ENCODE measurements around the gene MAP3K19. TPM values are rescaled to one million over a fixed set of nuclear protein-coding genes. Genes with fewer than 3 reads are reported as not detected.

MAP3K19 gene
- total and polyA plus RNA-seq, 5 donors from 2014 or later = not detected

GRCh38 chr2:135023886-135024485, 23.3 kb downstream of the MAP3K19 start:
- Mint-ChIP-seq H3K27ac (no peak overlapping the region), H3K36me3 (no peaks in the 10 kb centered on the region), H3K9me3 (peaks cover 0 to 2% (median 0%) of the 10 kb centered on the region in 7 donors), H3K27me3 (peaks cover 14% of the 10 kb centered on the region), H3K4me1 (peaks cover 0 to 5% (median 2%) of the 10 kb centered on the region in 4 donors), H3K4me3 (peak overlapping the region in 1 of 4 donors; percentile 7)
- no peak overlapping the region for H3K4me3 ChIP-seq (ENCODE audit: low read depth, low read length)
- no peak overlapping the region for H3K27ac ChIP-seq (ENCODE audit: insufficient read depth, low read length, poor library complexity, severe bottlenecking)
- DNase-seq (peak in 1 of 3 donors; percentile 2), ATAC-seq (ENCODE audit: low read depth in 2 of 2) (no peak)
- H3K27me3 ChIP-seq (ENCODE audit: control insufficient read depth, insufficient read depth, low read length) = peaks cover 2% of the 10 kb centered on the region
- no peaks in the 10 kb centered on the region for H3K36me3 ChIP-seq (ENCODE audit: control insufficient read depth, insufficient read depth, low read length)
- no peaks in the 10 kb centered on the region for H3K4me1 ChIP-seq (ENCODE audit: control insufficient read depth, insufficient read depth, low read length, poor library complexity, severe bottlenecking)
- H3K9me3 ChIP-seq (ENCODE audit: control insufficient read depth in 2 of 2, low read length in 2 of 2) = no peaks in the 10 kb centered on the region

- Histone ChIP-seq H3K27me3 (ENCODE audit: control insufficient read depth, insufficient read depth, low read length) (peaks cover 2% of the 10 kb centered on the region), H3K4me1 (ENCODE audit: control insufficient read depth, insufficient read depth, low read length, poor library complexity, severe bottlenecking) (no peaks in the 10 kb centered on the region), H3K27ac (ENCODE audit: insufficient read depth, low read length, poor library complexity, severe bottlenecking) (no peak overlapping the region), H3K4me3 (ENCODE audit: low read depth, low read length) (no peak overlapping the region), H3K36me3 (ENCODE audit: control insufficient read depth, insufficient read depth, low read length) (no peaks in the 10 kb centered on the region), H3K9me3 (ENCODE audit: control insufficient read depth in 2 of 2, low read length in 2 of 2) (no peaks in the 10 kb centered on the region)
- peaks cover 14% of the 10 kb centered on the region for H3K27me3 Mint-ChIP-seq
- peaks cover 0 to 2% (median 0%) of the 10 kb centered on the region in 7 donors for H3K9me3 Mint-ChIP-seq
- no peaks in the 10 kb centered on the region for H3K36me3 Mint-ChIP-seq
- H3K4me3 Mint-ChIP-seq = no peak overlapping the region
- H3K27ac Mint-ChIP-seq = no peak overlapping the region
- DNase-seq (no peak), ATAC-seq (ENCODE audit: low read depth in 2 of 2) (no peak)
- peaks cover 0 to 5% (median 2%) of the 10 kb centered on the region in 4 donors for H3K4me1 Mint-ChIP-seq
These were observed 24.0 kb downstream of the MAP3K19 start for GRCh38 chr2:135022952-135023880.

DNA sequence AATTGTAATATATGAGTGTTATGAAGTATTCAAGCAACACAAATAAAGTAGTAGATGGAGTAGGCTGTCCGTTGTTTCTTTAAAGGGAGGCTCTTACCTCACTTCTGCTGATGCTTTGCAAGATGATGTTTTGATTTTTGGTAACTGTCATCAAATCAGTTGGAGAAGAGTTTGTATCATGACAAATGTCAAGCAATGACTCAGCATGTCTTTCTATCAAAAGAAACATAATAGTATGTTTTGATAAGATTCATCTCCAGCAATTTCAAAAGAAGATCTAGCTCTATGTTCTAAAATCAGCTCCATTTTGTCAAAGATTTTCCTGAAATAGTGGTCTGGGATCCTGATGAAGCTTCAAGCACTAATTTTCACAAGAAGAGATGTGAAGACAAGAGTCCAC, 25.6 kb downstream of the MAP3K19 start:
- Mint-ChIP-seq H3K4me3 (no peak overlapping the region), H3K9me3 (peaks cover 0 to 2% (median 0%) of the 10 kb centered on the region in 7 donors), H3K4me1 (peaks cover 0 to 5% (median 2%) of the 10 kb centered on the region in 4 donors), H3K36me3 (no peaks in the 10 kb centered on the region), H3K27ac (no peak overlapping the region), H3K27me3 (peaks cover 15% of the 10 kb centered on the region)
- no peaks in the 10 kb centered on the region for H3K4me1 ChIP-seq (ENCODE audit: control insufficient read depth, insufficient read depth, low read length, poor library complexity, severe bottlenecking)
- H3K36me3 ChIP-seq (ENCODE audit: control insufficient read depth, insufficient read depth, low read length) = no peaks in the 10 kb centered on the region
- ATAC-seq (ENCODE audit: low read depth in 2 of 2) (no peak), DNase-seq (peak in 1 of 3 donors; percentile 2)
- no peaks in the 10 kb centered on the region for H3K9me3 ChIP-seq (ENCODE audit: control insufficient read depth in 2 of 2, low read length in 2 of 2)
- peaks cover 2% of the 10 kb centered on the region for H3K27me3 ChIP-seq (ENCODE audit: control insufficient read depth, insufficient read depth, low read length)
- no peak overlapping the region for H3K4me3 ChIP-seq (ENCODE audit: low read depth, low read length)
- no peak overlapping the region for H3K27ac ChIP-seq (ENCODE audit: insufficient read depth, low read length, poor library complexity, severe bottlenecking)

- Mint-ChIP-seq H3K27ac (no peak overlapping the region), H3K4me3 (no peak overlapping the region), H3K4me1 (peaks cover 0 to 5% (median under 1%) of the 10 kb centered on the region in 4 donors), H3K9me3 (peaks cover 0 to 4% (median 0%) of the 10 kb centered on the region in 7 donors), H3K27me3 (peaks cover 14% of the 10 kb centered on the region), H3K36me3 (no peaks in the 10 kb centered on the region)
- Histone ChIP-seq H3K27me3 (ENCODE audit: control insufficient read depth, insufficient read depth, low read length) (peaks cover 5% of the 10 kb centered on the region), H3K9me3 (ENCODE audit: control insufficient read depth in 2 of 2, low read length in 2 of 2) (no peaks in the 10 kb centered on the region), H3K36me3 (ENCODE audit: control insufficient read depth, insufficient read depth, low read length) (no peaks in the 10 kb centered on the region), H3K27ac (ENCODE audit: insufficient read depth, low read length, poor library complexity, severe bottlenecking) (no peak overlapping the region), H3K4me3 (ENCODE audit: low read depth, low read length) (no peak overlapping the region), H3K4me1 (ENCODE audit: control insufficient read depth, insufficient read depth, low read length, poor library complexity, severe bottlenecking) (no peaks in the 10 kb centered on the region)
- no peak for DNase-seq
- no peak for ATAC-seq (ENCODE audit: low read depth in 2 of 2)
These were observed 35.6 kb downstream of the MAP3K19 start for GRCh38 chr2:135011633-135012032.

- no peaks in the 10 kb centered on the region for H3K4me1 ChIP-seq (ENCODE audit: control insufficient read depth, insufficient read depth, low read length, poor library complexity, severe bottlenecking)
- H3K9me3 ChIP-seq (ENCODE audit: control insufficient read depth in 2 of 2, low read length in 2 of 2) = no peaks in the 10 kb centered on the region
- H3K27me3 ChIP-seq (ENCODE audit: control insufficient read depth, insufficient read depth, low read length) = peaks cover 5% of the 10 kb centered on the region
- H3K4me3 Mint-ChIP-seq = no peak overlapping the region
- ATAC-seq (ENCODE audit: low read depth in 2 of 2) = no peak
- peaks cover 0 to 5% (median under 1%) of the 10 kb centered on the region in 4 donors for H3K4me1 Mint-ChIP-seq
- H3K36me3 Mint-ChIP-seq = no peaks in the 10 kb centered on the region
- DNase-seq = peak in 1 of 3 donors; percentile 8
- H3K27ac ChIP-seq (ENCODE audit: insufficient read depth, low read length, poor library complexity, severe bottlenecking) = no peak overlapping the region
- peaks cover 25% of the 10 kb centered on the region for H3K27me3 Mint-ChIP-seq
- H3K27ac Mint-ChIP-seq = peak overlapping the region in 2 of 3 donors; percentile 3 to 28
- H3K4me3 ChIP-seq (ENCODE audit: low read depth, low read length) = no peak overlapping the region
- no peaks in the 10 kb centered on the region for H3K36me3 ChIP-seq (ENCODE audit: control insufficient read depth, insufficient read depth, low read length)
- H3K9me3 Mint-ChIP-seq = peaks cover 0 to 2% (median 0%) of the 10 kb centered on the region in 7 donors
These were observed 36.9 kb downstream of the MAP3K19 start for GRCh38 chr2:135010200-135010942.

GRCh38 chr2:135009339-135009738, 37.9 kb downstream of the MAP3K19 start:
- Histone ChIP-seq H3K36me3 (ENCODE audit: control insufficient read depth, insufficient read depth, low read length) (no peaks in the 10 kb centered on the region), H3K4me1 (ENCODE audit: control insufficient read depth, insufficient read depth, low read length, poor library complexity, severe bottlenecking) (peaks cover 2% of the 10 kb centered on the region), H3K27ac (ENCODE audit: insufficient read depth, low read length, poor library complexity, severe bottlenecking) (no peak overlapping the region), H3K4me3 (ENCODE audit: low read depth, low read length) (no peak overlapping the region), H3K9me3 (ENCODE audit: control insufficient read depth in 2 of 2, low read length in 2 of 2) (no peaks in the 10 kb centered on the region), H3K27me3 (ENCODE audit: control insufficient read depth, insufficient read depth, low read length) (peaks cover 3% of the 10 kb centered on the region)
- Mint-ChIP-seq H3K4me1 (peaks cover 0 to 5% (median 2%) of the 10 kb centered on the region in 4 donors), H3K27me3 (peaks cover 24% of the 10 kb centered on the region), H3K27ac (no peak overlapping the region), H3K4me3 (no peak overlapping the region), H3K36me3 (no peaks in the 10 kb centered on the region), H3K9me3 (peaks cover 0 to 2% (median 0%) of the 10 kb centered on the region in 7 donors)
- DNase-seq (no peak), ATAC-seq (ENCODE audit: low read depth in 2 of 2) (no peak)

- H3K27me3 Mint-ChIP-seq = peaks cover 23% of the 10 kb centered on the region
- H3K27ac Mint-ChIP-seq = no peak overlapping the region
- peaks cover 0 to 5% (median 4%) of the 10 kb centered on the region in 4 donors for H3K4me1 Mint-ChIP-seq
- no peak overlapping the region for H3K4me3 ChIP-seq (ENCODE audit: low read depth, low read length)
- H3K4me1 ChIP-seq (ENCODE audit: control insufficient read depth, insufficient read depth, low read length, poor library complexity, severe bottlenecking) = peaks cover 5% of the 10 kb centered on the region
- H3K9me3 ChIP-seq (ENCODE audit: control insufficient read depth in 2 of 2, low read length in 2 of 2) = no peaks in the 10 kb centered on the region
- DNase-seq = no peak
- no peak overlapping the region for H3K4me3 Mint-ChIP-seq
- peaks cover 0 to 2% (median 0%) of the 10 kb centered on the region in 7 donors for H3K9me3 Mint-ChIP-seq
- no peaks in the 10 kb centered on the region for H3K36me3 Mint-ChIP-seq
- ATAC-seq (ENCODE audit: low read depth in 2 of 2) = no peak
- H3K27me3 ChIP-seq (ENCODE audit: control insufficient read depth, insufficient read depth, low read length) = peaks cover 3% of the 10 kb centered on the region
- no peak overlapping the region for H3K27ac ChIP-seq (ENCODE audit: insufficient read depth, low read length, poor library complexity, severe bottlenecking)
- H3K36me3 ChIP-seq (ENCODE audit: control insufficient read depth, insufficient read depth, low read length) = no peaks in the 10 kb centered on the region
These were observed 41.5 kb downstream of the MAP3K19 start for GRCh38 chr2:135005753-135006152.
